Stimulated activated CD4-positive, alpha-beta T cell treated with anti-CD3 and anti-CD28 coated beads, Interleukin-15, amount 100 ng/mL, for 24 hours (primary cell): ENCODE data around the gene ZNF22.

ENCODE experiments used
- DNase-seq: peaks from one replicate; pipeline ENCODE4 v3.0.0-alpha.2; 2020

Gene ZNF22

GRCh38 chr10:45035673-45036072 lies 35.0 kb downstream of the ZNF22 start:
- DNase-seq: no peak

- no peak for DNase-seq
Measured at GRCh38 chr10:45040921-45041542, 40.3 kb downstream of the ZNF22 start.

- DNase-seq: no peak
Measured at GRCh38 chr10:45044290-45044689, 43.6 kb downstream of the ZNF22 start.

DNA sequence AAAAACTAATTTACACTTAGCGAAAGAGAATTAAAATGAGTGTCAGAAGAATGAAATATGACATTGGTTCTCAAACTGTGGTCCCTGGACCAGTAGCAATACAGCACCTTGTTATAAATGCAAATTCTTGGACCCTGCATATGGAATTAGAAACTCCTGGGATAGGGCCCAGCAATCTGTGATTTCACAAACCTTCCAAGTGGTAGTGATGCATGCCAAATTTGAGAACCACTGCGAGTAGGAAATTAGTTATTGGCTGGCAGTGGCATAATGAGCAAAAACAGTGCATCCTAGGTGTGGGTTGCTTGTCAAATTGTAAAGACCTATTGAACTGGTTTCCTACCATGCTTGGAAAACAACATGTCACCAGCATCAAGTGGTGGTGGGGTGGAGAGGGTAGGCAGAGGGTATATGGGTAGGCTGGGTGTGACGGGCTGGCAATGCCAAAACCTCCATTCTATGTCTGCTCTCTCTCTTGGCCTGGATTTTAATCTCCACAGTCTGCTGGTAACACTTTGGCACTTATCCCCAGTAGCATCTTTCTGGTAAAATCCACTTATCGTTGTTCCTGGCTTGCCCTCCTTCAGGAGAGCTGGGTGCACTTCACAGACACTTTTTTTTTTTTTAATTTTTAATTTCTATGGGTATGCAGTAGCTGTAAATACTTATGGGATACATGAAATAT lies 50.0 kb downstream of the ZNF22 start:
- DNase-seq: no peak

DNA sequence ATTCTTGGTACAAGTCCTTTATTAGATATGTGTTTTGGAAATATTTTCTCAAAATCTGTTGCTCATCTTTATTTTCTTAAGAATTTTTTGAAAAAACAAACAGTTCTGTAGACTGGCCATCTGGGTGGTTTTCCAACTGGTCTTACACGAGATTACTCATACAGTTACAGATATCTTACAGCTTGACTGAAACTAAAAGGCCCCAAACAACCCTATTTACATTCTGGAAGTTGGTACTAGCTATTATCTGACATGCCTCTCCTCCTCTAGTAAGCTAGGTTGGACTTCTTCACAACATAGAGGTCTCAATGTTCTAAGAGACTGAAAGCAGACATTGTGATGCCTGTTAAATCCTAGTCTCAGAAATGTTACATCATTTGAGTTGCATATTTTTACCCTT lies 52.0 kb downstream of the ZNF22 start:
- no peak for DNase-seq

DNA sequence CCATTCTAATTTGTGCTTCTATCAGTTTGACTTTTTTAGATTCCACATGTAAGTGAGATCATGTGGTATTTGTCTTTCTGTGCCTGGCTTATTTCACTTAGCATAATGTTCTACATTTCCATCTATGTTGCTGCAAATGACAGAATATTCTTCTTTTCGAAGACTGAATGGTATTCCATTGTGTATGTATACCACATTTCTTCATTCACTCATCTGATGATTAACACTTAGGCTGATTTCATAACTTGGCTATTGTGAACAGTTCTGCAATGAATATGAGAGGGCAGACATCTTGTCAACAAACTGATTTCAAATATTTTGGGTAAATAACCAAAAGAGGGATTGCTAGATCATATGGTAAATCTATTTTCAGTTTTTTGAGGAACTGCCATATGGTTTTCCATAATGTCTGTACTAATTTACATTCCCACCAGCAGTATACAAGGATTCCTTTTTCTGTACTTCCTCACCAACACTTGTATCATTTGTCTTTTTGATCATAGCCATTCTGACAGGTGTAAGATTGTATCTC lies 52.9 kb downstream of the ZNF22 start:
- DNase-seq: no peak
